ENCODE data around the gene ACAP2.
A peak's percentile ranks its signal among the peaks of the same experiment; 100 is the strongest.

ACAP2 gene

DNA sequence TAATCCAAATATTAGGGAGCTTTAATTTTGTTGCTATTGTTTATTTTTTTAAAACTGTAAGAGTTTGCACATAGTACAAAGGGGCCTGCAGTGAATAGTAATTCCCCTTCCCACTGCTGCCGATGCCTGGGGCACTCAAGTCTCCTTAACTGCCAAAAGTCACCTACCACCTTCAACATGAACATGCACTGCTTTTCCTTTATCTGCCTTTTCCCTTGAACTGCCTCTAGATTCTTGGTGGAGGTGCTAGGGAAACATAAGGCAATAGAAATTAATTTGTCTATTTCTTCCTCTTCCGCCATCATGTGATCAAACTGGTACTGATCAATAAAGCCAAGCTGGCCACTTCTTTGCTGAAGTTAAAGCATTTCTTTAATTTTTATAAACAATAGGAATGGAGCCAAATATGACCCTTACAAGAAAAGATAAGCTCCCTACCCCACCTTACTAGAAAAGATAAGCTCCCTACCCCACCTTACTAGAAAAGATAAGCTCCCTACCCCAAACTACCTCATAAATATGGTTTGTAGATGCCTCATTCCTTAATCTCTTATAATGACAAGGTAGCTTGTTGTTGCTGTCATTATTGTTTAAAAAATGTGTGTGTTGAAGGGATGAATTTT, 17.4 kb upstream of the ACAP2 start:
- Histone ChIP-seq H3K36me3 (ENCODE audit: control insufficient read depth in 2 of 2, insufficient read depth in 2 of 2, low read length in 2 of 2) (no peaks in the 10 kb centered on the region), H3K9me3 (ENCODE audit: control insufficient read depth in 2 of 2, low read length in 2 of 2) (no peaks in the 10 kb centered on the region), H3K9ac (ENCODE audit: low read length in 2 of 2) (no peak overlapping the region), H3K27me3 (ENCODE audit: control insufficient read depth in 1 of 2, insufficient read depth in 2 of 2, low read length in 2 of 2) (no peaks in the 10 kb centered on the region), H3K4me1 (ENCODE audit: control insufficient read depth, insufficient read depth, low read length) (peaks cover 4% of the 10 kb centered on the region), H3K4me3 (ENCODE audit: low read length in 2 of 2) (no peak overlapping the region), H3K27ac (ENCODE audit: low read length) (no peak overlapping the region)

DNA sequence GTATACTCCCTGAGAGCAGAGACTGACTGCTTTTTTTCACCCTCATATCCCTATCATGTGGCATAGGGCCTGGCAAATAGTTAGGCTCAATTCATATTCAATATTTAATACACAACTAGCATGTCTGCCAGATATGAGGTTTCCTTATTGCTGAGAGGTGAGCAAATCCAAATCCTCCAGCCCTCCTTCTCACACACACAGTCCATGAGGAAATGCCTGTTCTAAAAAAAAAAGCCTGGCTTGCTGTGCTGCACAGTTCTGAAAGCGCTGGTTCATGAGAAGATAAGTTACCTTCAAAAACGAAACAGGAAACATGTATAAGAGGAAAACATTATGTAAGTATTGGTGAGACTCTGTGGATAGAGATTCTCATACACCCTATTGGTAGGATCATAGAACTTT, 15.5 kb upstream of the ACAP2 start:
- H3K27ac ChIP-seq (ENCODE audit: low read length) = no peak overlapping the region
- no peaks in the 10 kb centered on the region for H3K36me3 ChIP-seq (ENCODE audit: control insufficient read depth in 2 of 2, insufficient read depth in 2 of 2, low read length in 2 of 2)
- peak overlapping the region in 1 of 2 donors; percentile 9 for H3K9ac ChIP-seq (ENCODE audit: low read length in 2 of 2)
- no peak overlapping the region for H3K4me3 ChIP-seq (ENCODE audit: low read length in 2 of 2)
- no peaks in the 10 kb centered on the region for H3K27me3 ChIP-seq (ENCODE audit: control insufficient read depth in 1 of 2, insufficient read depth in 2 of 2, low read length in 2 of 2)
- H3K4me1 ChIP-seq (ENCODE audit: control insufficient read depth, insufficient read depth, low read length) = peaks cover 4% of the 10 kb centered on the region
- H3K9me3 ChIP-seq (ENCODE audit: control insufficient read depth in 2 of 2, low read length in 2 of 2) = no peaks in the 10 kb centered on the region

DNA sequence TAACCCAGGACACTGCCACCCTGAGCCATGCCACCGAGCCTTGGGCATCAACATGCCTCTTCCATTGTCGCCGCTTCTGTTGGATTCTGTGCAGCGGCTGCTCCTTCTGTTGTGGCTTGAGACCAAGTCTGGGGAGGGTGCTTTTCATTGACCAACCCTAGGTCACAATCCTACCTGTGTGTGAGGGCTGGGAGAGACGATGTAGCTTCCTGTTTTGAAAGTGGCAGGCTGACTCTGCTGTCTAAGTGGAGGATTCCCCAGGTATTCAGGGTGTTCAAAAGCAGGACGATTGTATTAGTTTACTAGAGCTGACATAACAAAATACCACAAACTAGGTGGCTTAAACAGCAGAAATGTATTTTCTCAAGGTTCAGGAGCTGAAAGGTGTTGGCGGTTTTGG, 13.0 kb upstream of the ACAP2 start:
- Histone ChIP-seq H3K27me3 (ENCODE audit: control insufficient read depth in 1 of 2, insufficient read depth in 2 of 2, low read length in 2 of 2) (no peaks in the 10 kb centered on the region), H3K9me3 (ENCODE audit: control insufficient read depth in 2 of 2, low read length in 2 of 2) (no peaks in the 10 kb centered on the region), H3K36me3 (ENCODE audit: control insufficient read depth in 2 of 2, insufficient read depth in 2 of 2, low read length in 2 of 2) (no peaks in the 10 kb centered on the region), H3K4me3 (ENCODE audit: low read length in 2 of 2) (no peak overlapping the region), H3K27ac (ENCODE audit: low read length) (no peak overlapping the region), H3K4me1 (ENCODE audit: control insufficient read depth, insufficient read depth, low read length) (peaks cover under 1% of the 10 kb centered on the region), H3K9ac (ENCODE audit: low read length in 2 of 2) (no peak overlapping the region)

DNA sequence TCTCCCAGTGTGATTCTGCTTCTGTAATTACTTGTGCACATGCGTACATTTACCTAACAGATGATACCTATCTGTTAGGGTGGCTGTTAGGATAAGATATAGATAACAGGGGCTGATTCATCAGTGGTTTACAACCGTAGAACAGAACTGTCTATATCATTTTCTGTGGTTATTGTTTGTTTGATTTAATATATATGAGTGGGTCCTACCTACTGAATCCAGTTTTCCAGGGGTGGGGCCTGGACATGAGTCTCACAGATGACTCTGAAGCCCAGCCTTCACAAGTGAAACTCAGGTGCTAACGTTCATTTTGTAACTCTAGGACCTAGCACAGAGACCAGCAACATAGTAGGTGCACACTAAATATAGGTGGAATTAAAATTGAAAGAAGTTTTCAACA, 10.4 kb upstream of the ACAP2 start:
- Histone ChIP-seq H3K27ac (ENCODE audit: low read length) (no peak overlapping the region), H3K9me3 (ENCODE audit: control insufficient read depth in 2 of 2, low read length in 2 of 2) (no peaks in the 10 kb centered on the region), H3K4me1 (ENCODE audit: control insufficient read depth, insufficient read depth, low read length) (peaks cover 4% of the 10 kb centered on the region), H3K27me3 (ENCODE audit: control insufficient read depth in 1 of 2, insufficient read depth in 2 of 2, low read length in 2 of 2) (no peaks in the 10 kb centered on the region), H3K9ac (ENCODE audit: low read length in 2 of 2) (no peak overlapping the region), H3K36me3 (ENCODE audit: control insufficient read depth in 2 of 2, insufficient read depth in 2 of 2, low read length in 2 of 2) (no peaks in the 10 kb centered on the region), H3K4me3 (ENCODE audit: low read length in 2 of 2) (no peak overlapping the region)

DNA sequence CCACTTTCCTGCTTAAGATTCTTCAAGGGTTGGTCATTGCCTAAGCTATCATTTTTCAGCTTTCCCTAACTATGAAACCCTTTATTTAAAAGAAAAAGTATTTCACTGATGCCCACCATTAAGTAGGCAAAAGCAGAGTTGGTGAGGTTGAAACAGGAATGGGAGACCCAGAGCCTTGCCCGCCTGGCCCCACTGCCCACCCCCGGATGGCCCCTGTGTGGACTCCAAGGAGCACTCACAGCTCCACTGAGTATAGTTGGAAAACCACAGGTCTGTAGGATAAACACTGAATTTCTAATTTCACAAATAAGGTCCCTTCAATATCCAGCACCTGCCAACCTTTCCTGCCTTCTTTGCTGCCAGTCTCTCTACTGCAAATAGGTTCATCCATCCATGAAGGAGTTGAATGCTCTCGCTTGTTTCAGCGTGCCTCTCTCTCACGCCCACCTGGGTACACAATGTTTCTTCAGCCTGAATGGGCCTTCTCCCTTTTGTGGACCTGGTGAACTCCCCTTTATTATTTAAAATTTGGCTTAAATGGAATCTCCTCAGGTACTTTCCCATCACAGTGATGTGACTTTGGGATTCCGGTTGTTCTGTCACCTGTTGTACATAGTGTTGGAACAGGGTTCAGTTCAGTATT, 8.7 kb upstream of the ACAP2 start:
- no peaks in the 10 kb centered on the region for H3K36me3 ChIP-seq (ENCODE audit: control insufficient read depth in 2 of 2, insufficient read depth in 2 of 2, low read length in 2 of 2)
- H3K4me3 ChIP-seq (ENCODE audit: low read length in 2 of 2) = no peak overlapping the region
- H3K9ac ChIP-seq (ENCODE audit: low read length in 2 of 2) = no peak overlapping the region
- H3K27ac ChIP-seq (ENCODE audit: low read length) = no peak overlapping the region
- no peaks in the 10 kb centered on the region for H3K9me3 ChIP-seq (ENCODE audit: control insufficient read depth in 2 of 2, low read length in 2 of 2)
- H3K4me1 ChIP-seq (ENCODE audit: control insufficient read depth, insufficient read depth, low read length) = peaks cover 4% of the 10 kb centered on the region
- no peaks in the 10 kb centered on the region for H3K27me3 ChIP-seq (ENCODE audit: control insufficient read depth in 1 of 2, insufficient read depth in 2 of 2, low read length in 2 of 2)

DNA sequence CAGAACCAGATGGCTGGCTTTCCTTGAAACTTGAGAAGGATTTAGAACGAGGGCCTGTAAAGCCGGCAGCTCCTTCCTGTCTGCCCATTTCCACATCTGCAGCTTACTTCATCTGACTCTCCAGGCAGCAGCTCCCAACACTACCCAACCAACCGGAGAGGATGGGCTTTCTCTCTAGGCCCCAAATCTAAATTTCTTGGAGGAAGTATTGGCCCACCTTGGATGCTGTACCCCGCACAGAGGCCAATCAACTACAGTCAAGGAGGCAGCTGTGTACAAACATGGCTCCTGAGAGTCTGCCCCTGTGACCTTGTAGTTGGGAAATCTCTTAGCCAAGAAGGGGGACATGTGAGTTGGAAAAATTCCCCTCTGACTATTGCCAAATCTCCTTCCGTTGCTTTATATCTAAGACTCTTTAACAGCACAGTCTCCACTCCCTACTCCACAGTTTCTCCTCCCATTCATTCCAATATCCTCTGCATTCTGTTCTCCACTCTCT, 8.0 kb upstream of the ACAP2 start:
- H3K4me1 ChIP-seq (ENCODE audit: control insufficient read depth, insufficient read depth, low read length) = peaks cover 4% of the 10 kb centered on the region
- no peaks in the 10 kb centered on the region for H3K36me3 ChIP-seq (ENCODE audit: control insufficient read depth in 2 of 2, insufficient read depth in 2 of 2, low read length in 2 of 2)
- no peak overlapping the region for H3K4me3 ChIP-seq (ENCODE audit: low read length in 2 of 2)
- no peaks in the 10 kb centered on the region for H3K27me3 ChIP-seq (ENCODE audit: control insufficient read depth in 1 of 2, insufficient read depth in 2 of 2, low read length in 2 of 2)
- peak overlapping the region; percentile 18 for H3K27ac ChIP-seq (ENCODE audit: low read length)
- H3K9ac ChIP-seq (ENCODE audit: low read length in 2 of 2) = no peak overlapping the region
- no peaks in the 10 kb centered on the region for H3K9me3 ChIP-seq (ENCODE audit: control insufficient read depth in 2 of 2, low read length in 2 of 2)

DNA sequence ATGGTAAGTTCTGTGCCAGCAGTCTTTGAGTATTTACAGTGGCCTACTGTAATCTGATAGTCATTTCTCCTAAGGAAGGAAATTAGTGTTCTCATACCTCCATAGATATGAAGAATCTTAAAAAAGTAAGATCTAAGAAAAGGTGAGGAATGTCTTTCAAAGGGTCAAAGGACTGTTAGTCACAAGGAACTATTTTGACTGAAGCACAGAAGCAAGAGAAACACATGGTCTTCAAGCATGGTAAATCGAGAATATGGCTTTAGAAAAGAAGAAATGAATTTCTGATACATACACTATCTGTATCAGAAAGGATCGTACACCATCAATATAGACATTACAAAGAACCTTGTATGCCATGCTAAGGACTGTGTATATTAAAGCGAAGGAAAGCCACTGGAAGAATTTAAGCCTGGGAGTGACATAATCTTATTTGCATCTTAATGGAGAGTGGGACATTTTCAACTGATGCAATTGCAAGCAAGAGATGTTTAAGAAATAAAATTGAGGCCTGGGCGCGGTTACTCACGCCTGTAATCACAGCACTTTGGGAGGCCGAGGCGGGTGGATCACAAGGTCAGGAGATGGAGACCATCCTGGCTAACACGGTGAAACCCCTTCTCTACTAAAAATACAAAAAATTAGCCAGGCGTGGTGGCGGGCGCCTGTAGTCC, 5.5 kb upstream of the ACAP2 start:
- Histone ChIP-seq H3K9me3 (ENCODE audit: control insufficient read depth in 2 of 2, low read length in 2 of 2) (no peaks in the 10 kb centered on the region), H3K4me3 (ENCODE audit: low read length in 2 of 2) (no peak overlapping the region)

DNA sequence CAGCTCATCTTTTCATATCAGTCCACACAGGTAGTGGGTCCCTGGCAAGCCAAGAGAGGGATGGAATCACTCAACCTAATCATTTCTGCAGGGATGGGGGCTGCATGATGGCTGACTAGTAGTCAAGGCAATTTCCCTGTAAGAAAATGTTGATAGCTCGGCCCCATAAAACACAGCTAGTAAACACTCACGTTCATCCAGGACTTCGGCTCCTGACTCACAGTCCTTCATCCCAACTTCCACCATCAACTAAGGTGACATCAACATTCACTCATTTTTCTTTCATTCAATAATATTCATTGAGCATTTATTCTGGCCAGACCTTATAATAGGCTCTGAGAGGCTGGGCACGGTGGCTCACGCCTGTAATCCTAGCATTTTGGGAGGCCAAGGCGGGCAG, 4.4 kb upstream of the ACAP2 start:
- no peak overlapping the region for H3K27ac ChIP-seq (ENCODE audit: low read length)
- no peaks in the 10 kb centered on the region for H3K27me3 ChIP-seq (ENCODE audit: control insufficient read depth in 1 of 2, insufficient read depth in 2 of 2, low read length in 2 of 2)
- H3K4me1 ChIP-seq (ENCODE audit: control insufficient read depth, insufficient read depth, low read length) = peaks cover 9% of the 10 kb centered on the region

More for the DNA sequence above, 5.5 kb upstream of the ACAP2 start:
- H3K9ac ChIP-seq (ENCODE audit: low read length in 2 of 2) = no peak overlapping the region
- no peaks in the 10 kb centered on the region for H3K27me3 ChIP-seq (ENCODE audit: control insufficient read depth in 1 of 2, insufficient read depth in 2 of 2, low read length in 2 of 2)
- no peaks in the 10 kb centered on the region for H3K36me3 ChIP-seq (ENCODE audit: control insufficient read depth in 2 of 2, insufficient read depth in 2 of 2, low read length in 2 of 2)
- no peak overlapping the region for H3K27ac ChIP-seq (ENCODE audit: low read length)
- H3K4me1 ChIP-seq (ENCODE audit: control insufficient read depth, insufficient read depth, low read length) = peaks cover 8% of the 10 kb centered on the region

DNA sequence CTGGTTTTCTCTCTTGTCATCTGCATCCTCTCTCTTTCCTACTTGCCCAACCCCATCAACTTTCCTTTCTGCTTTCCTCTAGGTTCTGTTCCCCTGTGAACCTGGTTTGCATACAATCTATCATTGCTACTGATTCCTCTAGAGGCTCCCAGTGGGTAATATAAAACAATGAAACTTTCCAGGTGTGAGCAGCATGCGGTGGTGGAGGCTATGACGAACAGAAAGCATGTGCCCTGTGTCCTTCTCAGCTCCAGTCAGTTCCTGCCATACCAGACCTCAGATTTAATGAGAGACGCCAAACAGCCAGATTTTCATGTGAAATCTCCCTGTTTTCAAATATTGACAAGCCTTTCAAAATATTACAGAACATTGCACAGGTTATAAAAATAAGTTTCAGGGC, 3.5 kb upstream of the ACAP2 start:
- Histone ChIP-seq H3K9me3 (ENCODE audit: control insufficient read depth in 2 of 2, low read length in 2 of 2) (no peaks in the 10 kb centered on the region), H3K27ac (ENCODE audit: low read length) (no peak overlapping the region), H3K36me3 (ENCODE audit: control insufficient read depth in 2 of 2, insufficient read depth in 2 of 2, low read length in 2 of 2) (no peaks in the 10 kb centered on the region), H3K27me3 (ENCODE audit: control insufficient read depth in 1 of 2, insufficient read depth in 2 of 2, low read length in 2 of 2) (no peaks in the 10 kb centered on the region), H3K4me3 (ENCODE audit: low read length in 2 of 2) (no peak overlapping the region), H3K9ac (ENCODE audit: low read length in 2 of 2) (no peak overlapping the region), H3K4me1 (ENCODE audit: control insufficient read depth, insufficient read depth, low read length) (peaks cover 9% of the 10 kb centered on the region)

More for the DNA sequence above, 4.4 kb upstream of the ACAP2 start:
- no peak overlapping the region for H3K9ac ChIP-seq (ENCODE audit: low read length in 2 of 2)
- H3K36me3 ChIP-seq (ENCODE audit: control insufficient read depth in 2 of 2, insufficient read depth in 2 of 2, low read length in 2 of 2) = no peaks in the 10 kb centered on the region
- H3K4me3 ChIP-seq (ENCODE audit: low read length in 2 of 2) = no peak overlapping the region
- no peaks in the 10 kb centered on the region for H3K9me3 ChIP-seq (ENCODE audit: control insufficient read depth in 2 of 2, low read length in 2 of 2)

DNA sequence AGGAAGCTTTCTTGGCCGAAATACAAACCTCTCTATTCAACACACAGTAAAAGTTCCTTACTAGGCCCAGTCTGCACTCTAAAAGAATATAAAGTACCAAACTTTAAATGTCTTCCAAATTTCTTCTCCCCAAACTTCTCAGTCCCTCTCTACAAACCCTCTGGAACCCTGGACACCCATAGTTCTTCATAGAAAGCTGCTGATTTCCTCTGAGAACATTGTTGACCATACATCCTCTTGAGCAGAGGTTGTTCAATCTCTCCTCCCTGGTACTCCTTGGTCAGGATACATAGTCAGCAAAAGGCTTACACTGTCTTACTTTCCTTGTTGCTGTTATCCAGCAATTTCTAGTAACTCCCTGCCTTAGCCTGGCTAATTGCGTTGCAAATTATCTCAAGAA, 3.1 kb upstream of the ACAP2 start:
- no peak overlapping the region for H3K9ac ChIP-seq (ENCODE audit: low read length in 2 of 2)
- H3K9me3 ChIP-seq (ENCODE audit: control insufficient read depth in 2 of 2, low read length in 2 of 2) = no peaks in the 10 kb centered on the region
- no peak overlapping the region for H3K27ac ChIP-seq (ENCODE audit: low read length)
- H3K36me3 ChIP-seq (ENCODE audit: control insufficient read depth in 2 of 2, insufficient read depth in 2 of 2, low read length in 2 of 2) = no peaks in the 10 kb centered on the region
- peaks cover 12% of the 10 kb centered on the region for H3K4me1 ChIP-seq (ENCODE audit: control insufficient read depth, insufficient read depth, low read length)
- no peaks in the 10 kb centered on the region for H3K27me3 ChIP-seq (ENCODE audit: control insufficient read depth in 1 of 2, insufficient read depth in 2 of 2, low read length in 2 of 2)
- H3K4me3 ChIP-seq (ENCODE audit: low read length in 2 of 2) = no peak overlapping the region

Data from stomach smooth muscle (tissue), 2 donors.